Hepatocyte (in vitro differentiated cells): ENCODE results near the gene LMO4. TPM values are rescaled to one million over a fixed set of nuclear protein-coding genes. Genes with fewer than 3 reads are reported as not detected.

Experiments
- DNase-seq: peaks from one replicate; pipeline ENCODE4 v3.0.0-alpha.2; 2016; ENCODE audit warnings: low spot score
- H2AFZ ChIP-seq: fragments of 200-600 bp; sonication (generic); 2 replicates; pipeline ENCODE4 v1.6.0; 2016; ENCODE audit warnings: antibody characterized with exemption, mild to moderate bottlenecking
- H3K27ac ChIP-seq: fragments of 200-600 bp; sonication (generic); 2 replicates; pipeline ENCODE4 v1.5.1; 2016; ENCODE audit warnings: mild to moderate bottlenecking
- H3K27me3 ChIP-seq: fragments of 200-600 bp; sonication (generic); 2 replicates; pipeline ENCODE4 v1.6.1; 2016
- H3K36me3 ChIP-seq: fragments of 200-600 bp; sonication (generic); replicated peaks from 2 replicates; pipeline ENCODE4 v1.5.1; 2016; ENCODE audit warnings: low read depth; ENCODE audit not compliant: insufficient read depth
- H3K4me1 ChIP-seq: fragments of 200-600 bp; sonication (generic); 2 replicates; pipeline ENCODE4 v1.5.1; 2016; ENCODE audit warnings: mild to moderate bottlenecking, moderate library complexity; ENCODE audit not compliant: insufficient read depth
- H3K4me2 ChIP-seq: fragments of 200-600 bp; sonication (generic); 2 replicates; pipeline ENCODE4 v1.6.0; 2016
- H3K4me3 ChIP-seq: fragments of 200-600 bp; sonication (generic); 2 replicates; pipeline ENCODE4 v1.5.1; 2016; ENCODE audit warnings: mild to moderate bottlenecking
- H3K79me2 ChIP-seq: fragments of 200-600 bp; sonication (generic); 2 replicates; pipeline ENCODE4 v1.6.0; 2017; ENCODE audit warnings: mild to moderate bottlenecking
- H3K9me2 ChIP-seq: fragments of 200-600 bp; sonication (generic); replicated peaks from 2 replicates; pipeline ENCODE4 v1.6.0; 2017; ENCODE audit warnings: mild to moderate bottlenecking; ENCODE audit not compliant: insufficient read depth
- H3K9me3 ChIP-seq: fragments of 200-600 bp; sonication (generic); 2 replicates; pipeline ENCODE4 v1.5.1; 2016; ENCODE audit warnings: low read depth, mild to moderate bottlenecking
- H4K20me1 ChIP-seq: fragments of 200-600 bp; sonication (generic); 2 replicates; pipeline ENCODE4 v1.6.0; 2016; ENCODE audit warnings: mild to moderate bottlenecking; ENCODE audit not compliant: insufficient read depth, poor library complexity, severe bottlenecking
- CTCF ChIP-seq: fragments of 200-600 bp; sonication (generic); IDR thresholded peaks from 2 replicates; pipeline ENCODE4 v1.5.1; 2016; ENCODE audit warnings: antibody characterized with exemption, mild to moderate bottlenecking; ENCODE audit not compliant: poor library complexity
- EZH2 ChIP-seq: fragments of 200-600 bp; sonication (generic); IDR thresholded peaks from 2 replicates; pipeline ENCODE4 v1.6.1; 2016; ENCODE audit warnings: antibody characterized with exemption, mild to moderate bottlenecking, borderline replicate concordance
- EZH2phosphoT487 ChIP-seq: fragments of 200-600 bp; sonication (generic); IDR thresholded peaks from one replicate; pipeline ENCODE4 v1.6.1; 2018; ENCODE audit warnings: antibody characterized with exemption, mild to moderate bottlenecking, low read depth, moderate library complexity; ENCODE audit not compliant: unreplicated experiment, severe bottlenecking
- WGBS: methylation state at CpG from one replicate; pipeline ENCODE4 v1.1.6; 2016; ENCODE audit warnings: low lambda C conversion rate; ENCODE audit errors: missing lambda C conversion rate; 5-methylcytosine and 5-hydroxymethylcytosine counted together
- polyA plus RNA-seq: library from polyadenylated mRNA; unstranded; fragments of >200 nt; fragmentation: Nextera tagmentation; extraction: Ambion mirVana; gene quantifications from 2 replicates; pipeline ENCODE4 v1.2.1, GENCODE V29; 2016
- total RNA-seq: library from RNA; depleted of rRNA; stranded (reverse); fragments of >200 nt; gene quantifications from 2 replicates; pipeline ENCODE4 v1.2.3, GENCODE V29; 2014

LMO4 gene
- total and polyA plus RNA-seq, 2 experiments from 2014 or later, result 59.1 to 221 TPM

GRCh38 chr1:87329526-87330056 lies 911 bp downstream of the LMO4 start:
- Histone ChIP-seq H3K4me1 (peaks cover 11% of the 10 kb centered on the region), H3K9me2 (no peaks in the 10 kb centered on the region), H3K9me3 (no peaks in the 10 kb centered on the region), H3K4me2 (peak overlapping the region; percentile 89), H2AFZ (no peak overlapping the region), H3K27ac (peak overlapping the region; percentile 96), H3K36me3 (peaks cover 3% of the 10 kb centered on the region), H4K20me1 (peaks cover 27% of the 10 kb centered on the region), H3K4me3 (peak overlapping the region; percentile 62), H3K27me3 (no peaks in the 10 kb centered on the region), H3K79me2 (peaks cover 67% of the 10 kb centered on the region)
- DNase-seq, result no peak
- WGBS, result under 1% methylated on average over 7 of the region's 7 CpGs
- no peak for TF ChIP-seq EZH2
- no peak for TF ChIP-seq CTCF
- TF ChIP-seq EZH2phosphoT487, result no peak

- no peak for TF ChIP-seq CTCF
- no peak for TF ChIP-seq EZH2phosphoT487
- no peak for TF ChIP-seq EZH2
- Histone ChIP-seq H3K4me3 (peak overlapping the region; percentile 62), H3K9me2 (no peaks in the 10 kb centered on the region), H3K36me3 (peaks cover 3% of the 10 kb centered on the region), H2AFZ (no peak overlapping the region), H3K27ac (peak overlapping the region; percentile 96), H3K9me3 (no peaks in the 10 kb centered on the region), H3K79me2 (peaks cover 74% of the 10 kb centered on the region), H3K4me2 (peak overlapping the region; percentile 89), H3K27me3 (no peaks in the 10 kb centered on the region), H4K20me1 (peaks cover 31% of the 10 kb centered on the region), H3K4me1 (peaks cover 11% of the 10 kb centered on the region)
- DNase-seq, result peak; percentile 44
- 1% methylated on average over 19 of the region's 19 CpGs for WGBS
Observed at GRCh38 chr1:87330057-87330884, 1.6 kb downstream of the LMO4 start.

DNA sequence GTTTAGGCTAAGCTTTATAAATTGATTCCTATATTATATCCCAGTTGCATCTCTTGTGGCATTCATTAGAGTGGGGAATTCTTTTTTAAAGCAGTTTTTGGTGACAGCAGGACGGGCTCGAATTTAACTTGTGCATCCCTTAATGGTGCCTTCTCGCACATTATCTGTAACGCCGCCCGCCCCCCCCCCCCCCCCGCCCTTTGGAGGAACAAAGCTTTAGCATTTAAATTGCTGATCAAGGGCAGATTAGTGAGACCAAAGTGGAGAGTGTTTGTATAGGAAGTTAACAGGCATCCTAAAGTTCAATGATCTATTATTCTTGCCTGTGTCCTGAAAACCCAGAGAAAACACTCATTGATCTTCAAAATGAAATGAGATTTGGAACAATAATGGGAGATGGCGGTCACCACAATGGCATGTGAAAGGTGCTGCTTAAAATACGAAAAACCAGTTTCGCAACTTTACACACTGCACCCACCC lies 2.2 kb downstream of the LMO4 start:
- Histone ChIP-seq H3K27ac (peak overlapping the region; percentile 96), H2AFZ (peak overlapping the region; percentile 1), H4K20me1 (peaks cover 37% of the 10 kb centered on the region), H3K79me2 (peaks cover 80% of the 10 kb centered on the region), H3K9me2 (no peaks in the 10 kb centered on the region), H3K4me2 (peak overlapping the region; percentile 89), H3K4me3 (peak overlapping the region; percentile 62), H3K9me3 (no peaks in the 10 kb centered on the region), H3K36me3 (peaks cover 3% of the 10 kb centered on the region), H3K4me1 (peaks cover 11% of the 10 kb centered on the region), H3K27me3 (no peaks in the 10 kb centered on the region)
- 0% methylated on average over 7 of the region's 10 CpGs for WGBS
- TF ChIP-seq EZH2phosphoT487, result no peak
- no peak for TF ChIP-seq EZH2
- no peak for TF ChIP-seq CTCF
- no peak for DNase-seq
